K562 (cell line): Measurements from ENCODE around the gene MYCBPAP.

ENCODE experiments used
- GATA2 ChIP-seq: sonication (generic); formaldehyde crosslinking; IDR thresholded peaks from 2 replicates; pipeline ENCODE4 v1.4.0; 2020; ENCODE audit warnings: mild to moderate bottlenecking, missing genetic modification reagents
- TF ChIP-seq, protein P1 (sequence below): sonication (generic); formaldehyde crosslinking; IDR thresholded peaks from 2 replicates; pipeline ENCODE4 v1.8.0; 2022; ENCODE audit warnings: mild to moderate bottlenecking, missing genetic modification reagents

DNA sequence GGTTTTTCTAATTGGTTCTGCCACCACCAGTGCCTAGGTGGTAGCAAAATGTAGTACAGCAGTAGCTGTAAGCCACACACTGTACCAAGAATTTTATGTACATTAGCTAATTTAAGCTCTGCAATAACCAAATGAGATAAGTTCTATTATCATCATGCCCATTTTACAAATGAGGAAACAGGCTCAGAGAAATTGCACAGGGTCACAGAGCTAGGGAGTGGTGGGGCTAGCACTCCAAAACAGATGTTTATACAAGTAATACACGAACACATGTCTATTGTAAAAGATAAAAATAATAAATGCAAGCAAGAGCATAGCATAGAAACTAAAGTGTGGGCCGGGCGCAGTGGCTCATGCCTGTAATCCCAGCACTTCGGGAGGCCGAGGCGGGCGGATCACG, 16.0 kb upstream of the MYCBPAP start:
- no peak for TF ChIP-seq GATA2 (CRISPR knock-in tag)
- TF ChIP-seq, protein P1, sequence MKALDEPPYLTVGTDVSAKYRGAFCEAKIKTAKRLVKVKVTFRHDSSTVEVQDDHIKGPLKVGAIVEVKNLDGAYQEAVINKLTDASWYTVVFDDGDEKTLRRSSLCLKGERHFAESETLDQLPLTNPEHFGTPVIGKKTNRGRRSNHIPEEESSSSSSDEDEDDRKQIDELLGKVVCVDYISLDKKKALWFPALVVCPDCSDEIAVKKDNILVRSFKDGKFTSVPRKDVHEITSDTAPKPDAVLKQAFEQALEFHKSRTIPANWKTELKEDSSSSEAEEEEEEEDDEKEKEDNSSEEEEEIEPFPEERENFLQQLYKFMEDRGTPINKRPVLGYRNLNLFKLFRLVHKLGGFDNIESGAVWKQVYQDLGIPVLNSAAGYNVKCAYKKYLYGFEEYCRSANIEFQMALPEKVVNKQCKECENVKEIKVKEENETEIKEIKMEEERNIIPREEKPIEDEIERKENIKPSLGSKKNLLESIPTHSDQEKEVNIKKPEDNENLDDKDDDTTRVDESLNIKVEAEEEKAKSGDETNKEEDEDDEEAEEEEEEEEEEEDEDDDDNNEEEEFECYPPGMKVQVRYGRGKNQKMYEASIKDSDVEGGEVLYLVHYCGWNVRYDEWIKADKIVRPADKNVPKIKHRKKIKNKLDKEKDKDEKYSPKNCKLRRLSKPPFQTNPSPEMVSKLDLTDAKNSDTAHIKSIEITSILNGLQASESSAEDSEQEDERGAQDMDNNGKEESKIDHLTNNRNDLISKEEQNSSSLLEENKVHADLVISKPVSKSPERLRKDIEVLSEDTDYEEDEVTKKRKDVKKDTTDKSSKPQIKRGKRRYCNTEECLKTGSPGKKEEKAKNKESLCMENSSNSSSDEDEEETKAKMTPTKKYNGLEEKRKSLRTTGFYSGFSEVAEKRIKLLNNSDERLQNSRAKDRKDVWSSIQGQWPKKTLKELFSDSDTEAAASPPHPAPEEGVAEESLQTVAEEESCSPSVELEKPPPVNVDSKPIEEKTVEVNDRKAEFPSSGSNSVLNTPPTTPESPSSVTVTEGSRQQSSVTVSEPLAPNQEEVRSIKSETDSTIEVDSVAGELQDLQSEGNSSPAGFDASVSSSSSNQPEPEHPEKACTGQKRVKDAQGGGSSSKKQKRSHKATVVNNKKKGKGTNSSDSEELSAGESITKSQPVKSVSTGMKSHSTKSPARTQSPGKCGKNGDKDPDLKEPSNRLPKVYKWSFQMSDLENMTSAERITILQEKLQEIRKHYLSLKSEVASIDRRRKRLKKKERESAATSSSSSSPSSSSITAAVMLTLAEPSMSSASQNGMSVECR (CRISPR knock-in tag) = no peak
